HL-60 (cell line): ENCODE measurements around the gene UXT.

Source experiments
- POLR2AphosphoS5 ChIP-seq: IDR thresholded peaks from 2 replicates; pipeline ENCODE4 v1.6.1; 2012; ENCODE audit warnings: low read depth
- TF ChIP-seq, protein P1 (sequence below): IDR thresholded peaks from one replicate; pipeline ENCODE4 v1.5.1; 2011; ENCODE audit warnings: low read length, control low read depth, inconsistent platforms; ENCODE audit not compliant: insufficient read depth
- TF ChIP-seq, protein P2 (sequence below): IDR thresholded peaks from 2 replicates; pipeline ENCODE4 v1.6.1; 2012; ENCODE audit warnings: low read depth; ENCODE audit not compliant: insufficient replicate concordance

DNA sequence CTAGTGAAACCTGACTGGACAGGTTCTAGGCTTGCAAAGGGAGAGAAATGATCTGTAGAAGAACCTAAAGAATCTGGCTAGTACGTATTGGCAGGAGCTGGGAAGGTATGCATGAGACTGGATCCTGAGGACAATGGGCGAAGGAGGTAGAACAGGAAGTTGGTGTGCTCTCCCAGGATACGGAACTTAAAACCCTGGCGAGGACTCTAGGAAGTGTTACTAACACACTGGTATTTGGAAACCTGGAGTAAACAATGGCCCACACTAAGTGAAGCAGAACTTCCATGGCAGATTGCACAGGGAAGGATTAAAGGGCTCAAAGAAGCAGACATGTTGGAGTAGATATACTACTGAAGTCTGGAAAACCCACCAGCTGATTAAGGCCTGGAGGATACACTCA lies 48.5 kb downstream of the UXT start:
- TF ChIP-seq, protein P1, sequence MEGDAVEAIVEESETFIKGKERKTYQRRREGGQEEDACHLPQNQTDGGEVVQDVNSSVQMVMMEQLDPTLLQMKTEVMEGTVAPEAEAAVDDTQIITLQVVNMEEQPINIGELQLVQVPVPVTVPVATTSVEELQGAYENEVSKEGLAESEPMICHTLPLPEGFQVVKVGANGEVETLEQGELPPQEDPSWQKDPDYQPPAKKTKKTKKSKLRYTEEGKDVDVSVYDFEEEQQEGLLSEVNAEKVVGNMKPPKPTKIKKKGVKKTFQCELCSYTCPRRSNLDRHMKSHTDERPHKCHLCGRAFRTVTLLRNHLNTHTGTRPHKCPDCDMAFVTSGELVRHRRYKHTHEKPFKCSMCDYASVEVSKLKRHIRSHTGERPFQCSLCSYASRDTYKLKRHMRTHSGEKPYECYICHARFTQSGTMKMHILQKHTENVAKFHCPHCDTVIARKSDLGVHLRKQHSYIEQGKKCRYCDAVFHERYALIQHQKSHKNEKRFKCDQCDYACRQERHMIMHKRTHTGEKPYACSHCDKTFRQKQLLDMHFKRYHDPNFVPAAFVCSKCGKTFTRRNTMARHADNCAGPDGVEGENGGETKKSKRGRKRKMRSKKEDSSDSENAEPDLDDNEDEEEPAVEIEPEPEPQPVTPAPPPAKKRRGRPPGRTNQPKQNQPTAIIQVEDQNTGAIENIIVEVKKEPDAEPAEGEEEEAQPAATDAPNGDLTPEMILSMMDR, result no peak
- TF ChIP-seq POLR2AphosphoS5, result no peak
- TF ChIP-seq, protein P2, sequence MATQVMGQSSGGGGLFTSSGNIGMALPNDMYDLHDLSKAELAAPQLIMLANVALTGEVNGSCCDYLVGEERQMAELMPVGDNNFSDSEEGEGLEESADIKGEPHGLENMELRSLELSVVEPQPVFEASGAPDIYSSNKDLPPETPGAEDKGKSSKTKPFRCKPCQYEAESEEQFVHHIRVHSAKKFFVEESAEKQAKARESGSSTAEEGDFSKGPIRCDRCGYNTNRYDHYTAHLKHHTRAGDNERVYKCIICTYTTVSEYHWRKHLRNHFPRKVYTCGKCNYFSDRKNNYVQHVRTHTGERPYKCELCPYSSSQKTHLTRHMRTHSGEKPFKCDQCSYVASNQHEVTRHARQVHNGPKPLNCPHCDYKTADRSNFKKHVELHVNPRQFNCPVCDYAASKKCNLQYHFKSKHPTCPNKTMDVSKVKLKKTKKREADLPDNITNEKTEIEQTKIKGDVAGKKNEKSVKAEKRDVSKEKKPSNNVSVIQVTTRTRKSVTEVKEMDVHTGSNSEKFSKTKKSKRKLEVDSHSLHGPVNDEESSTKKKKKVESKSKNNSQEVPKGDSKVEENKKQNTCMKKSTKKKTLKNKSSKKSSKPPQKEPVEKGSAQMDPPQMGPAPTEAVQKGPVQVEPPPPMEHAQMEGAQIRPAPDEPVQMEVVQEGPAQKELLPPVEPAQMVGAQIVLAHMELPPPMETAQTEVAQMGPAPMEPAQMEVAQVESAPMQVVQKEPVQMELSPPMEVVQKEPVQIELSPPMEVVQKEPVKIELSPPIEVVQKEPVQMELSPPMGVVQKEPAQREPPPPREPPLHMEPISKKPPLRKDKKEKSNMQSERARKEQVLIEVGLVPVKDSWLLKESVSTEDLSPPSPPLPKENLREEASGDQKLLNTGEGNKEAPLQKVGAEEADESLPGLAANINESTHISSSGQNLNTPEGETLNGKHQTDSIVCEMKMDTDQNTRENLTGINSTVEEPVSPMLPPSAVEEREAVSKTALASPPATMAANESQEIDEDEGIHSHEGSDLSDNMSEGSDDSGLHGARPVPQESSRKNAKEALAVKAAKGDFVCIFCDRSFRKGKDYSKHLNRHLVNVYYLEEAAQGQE, result no peak
